ENCODE results near the gene VILL.

- TF ChIP-seq CTCF (IDR thresholded peaks at IDR 0.05; ENCODE audit: poor library complexity, severe bottlenecking) = no peak
- TF ChIP-seq EZH2 (IDR thresholded peaks at IDR 0.05; ENCODE audit: borderline replicate concordance, insufficient read depth, low read length, poor library complexity, severe bottlenecking) = no peak
- TF ChIP-seq SMC3 (conservative IDR thresholded peaks at IDR 0.05; ENCODE audit: poor library complexity) = no peak
- TF ChIP-seq TAF1 (IDR thresholded peaks at IDR 0.05; ENCODE audit: low read depth) = no peak
Measured at GRCh38 chr3:38019658-38020341, 29.2 kb downstream of the VILL start.
